ENCODE results near the gene CCDC54. TPM values are rescaled to one million over a fixed set of nuclear protein-coding genes. Genes with fewer than 3 reads are reported as not detected.

The CCDC54 gene
- total and polyA plus RNA-seq, 12 donors, result not detected

GRCh38 chr3:107373896-107374295 is 3.3 kb upstream of the CCDC54 start:
- Histone ChIP-seq H3K36me3 (no peaks in the 10 kb centered on the region), H3K4me3 (no peak overlapping the region), H3K9me3 (no peaks in the 10 kb centered on the region), H3K27ac (no peak overlapping the region), H3K27me3 (no peaks in the 10 kb centered on the region), H3K4me1 (no peaks in the 10 kb centered on the region)
- intact Hi-C loops (cut with DNase I), result no loop called here
- 64 to 77% methylated on average over 6 of the region's 6 CpGs for WGBS, 2 donors
- DNase-seq (no peak), ATAC-seq (no peak)
- TF ChIP-seq CTCF (IDR thresholded peaks at IDR 0.05), result no peak

DNA sequence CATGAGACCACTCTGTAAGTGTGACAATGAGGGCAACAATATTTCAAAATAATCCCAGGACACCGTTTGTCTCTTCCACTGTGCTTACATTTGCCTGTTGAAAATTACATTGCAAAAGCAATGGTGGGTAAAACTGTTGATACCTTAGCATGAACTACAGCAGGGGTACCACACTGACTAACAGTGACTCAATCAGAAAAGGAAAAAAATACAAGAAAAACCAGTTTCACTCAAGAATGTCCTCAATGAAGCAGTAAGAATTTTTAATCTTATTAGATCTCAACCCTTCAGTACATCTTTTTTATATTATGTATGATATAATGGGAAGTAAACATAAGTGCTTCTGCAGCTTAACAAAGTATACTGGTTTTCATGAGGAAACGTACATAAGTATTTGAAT is 1.6 kb upstream of the CCDC54 start:
- H3K4me3 ChIP-seq, result no peak overlapping the region
- no peaks in the 10 kb centered on the region for H3K4me1 ChIP-seq
- TF ChIP-seq CTCF (IDR thresholded peaks at IDR 0.05), result no peak
- DNase-seq (no peak), ATAC-seq (no peak)
- no peaks in the 10 kb centered on the region for H3K27me3 ChIP-seq
- no peaks in the 10 kb centered on the region for H3K9me3 ChIP-seq
- intact Hi-C loops (cut with DNase I), result no loop called here
- no peaks in the 10 kb centered on the region for H3K36me3 ChIP-seq
- no peak overlapping the region for H3K27ac ChIP-seq
- 63 to 66% methylated on average over 2 of the region's 2 CpGs for WGBS, 2 donors

DNA sequence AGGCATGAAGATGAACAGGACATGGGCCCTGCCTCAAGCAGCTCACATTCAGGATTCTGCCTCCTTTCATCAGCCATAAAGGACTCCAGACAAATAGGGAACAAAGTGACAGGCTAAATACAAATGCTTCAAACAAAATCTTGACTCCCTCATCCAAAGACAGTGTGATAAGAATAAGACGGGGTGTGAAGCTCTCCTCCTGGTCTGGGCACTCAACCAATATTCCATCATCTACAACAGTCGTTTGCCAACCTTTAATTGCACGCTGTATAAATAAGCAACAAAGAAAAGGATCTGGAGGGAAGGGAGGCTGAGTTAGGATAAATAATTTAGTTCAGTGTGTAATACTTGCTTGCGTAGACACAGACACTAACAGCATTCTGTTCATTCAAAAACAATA is 5.4 kb downstream of the CCDC54 start:
- no peak for TF ChIP-seq CTCF (IDR thresholded peaks at IDR 0.05)
- ATAC-seq (no peak), DNase-seq (no peak)
- no peaks in the 10 kb centered on the region for H3K36me3 ChIP-seq
- 36 to 39% methylated on average over 4 of the region's 4 CpGs for WGBS, 2 donors
- intact Hi-C loops (cut with DNase I), result no loop called here
- no peaks in the 10 kb centered on the region for H3K27me3 ChIP-seq
- H3K9me3 ChIP-seq, result no peaks in the 10 kb centered on the region
- H3K27ac ChIP-seq, result no peak overlapping the region
- H3K4me3 ChIP-seq, result no peak overlapping the region
- peaks cover 0 to 6% (median 0%) of the 10 kb centered on the region in 9 donors for H3K4me1 ChIP-seq

GRCh38 chr3:107384428-107384827 is 7.2 kb downstream of the CCDC54 start:
- Histone ChIP-seq H3K4me1 (peaks cover 0 to 6% (median 0%) of the 10 kb centered on the region in 9 donors), H3K4me3 (no peak overlapping the region), H3K27ac (no peak overlapping the region), H3K27me3 (no peaks in the 10 kb centered on the region), H3K9me3 (no peaks in the 10 kb centered on the region), H3K36me3 (no peaks in the 10 kb centered on the region)
- TF ChIP-seq CTCF (IDR thresholded peaks at IDR 0.05), result no peak
- ATAC-seq, result no peak
- no peak for DNase-seq
- intact Hi-C loops (cut with DNase I), result no loop called here
- WGBS, 2 donors, result 84 to 85% methylated on average over 2 of the region's 2 CpGs

- no peaks in the 10 kb centered on the region for H3K27me3 ChIP-seq
- H3K4me1 ChIP-seq, result peaks cover 0 to 6% (median 0%) of the 10 kb centered on the region in 9 donors
- no peaks in the 10 kb centered on the region for H3K36me3 ChIP-seq
- no peak overlapping the region for H3K27ac ChIP-seq
- DNase-seq (no peak), ATAC-seq (no peak)
- no peaks in the 10 kb centered on the region for H3K9me3 ChIP-seq
- no peak overlapping the region for H3K4me3 ChIP-seq
- 62 to 66% methylated on average over 2 of the region's 2 CpGs for WGBS, 2 donors
- intact Hi-C loops (cut with DNase I), result no loop called here
- TF ChIP-seq CTCF (IDR thresholded peaks at IDR 0.05), result no peak
Observed at GRCh38 chr3:107384907-107385306, 7.7 kb downstream of the CCDC54 start.

All from heart right ventricle (tissue), 16 donors.